Measurements from ENCODE around the gene PYCARD.

DNA sequence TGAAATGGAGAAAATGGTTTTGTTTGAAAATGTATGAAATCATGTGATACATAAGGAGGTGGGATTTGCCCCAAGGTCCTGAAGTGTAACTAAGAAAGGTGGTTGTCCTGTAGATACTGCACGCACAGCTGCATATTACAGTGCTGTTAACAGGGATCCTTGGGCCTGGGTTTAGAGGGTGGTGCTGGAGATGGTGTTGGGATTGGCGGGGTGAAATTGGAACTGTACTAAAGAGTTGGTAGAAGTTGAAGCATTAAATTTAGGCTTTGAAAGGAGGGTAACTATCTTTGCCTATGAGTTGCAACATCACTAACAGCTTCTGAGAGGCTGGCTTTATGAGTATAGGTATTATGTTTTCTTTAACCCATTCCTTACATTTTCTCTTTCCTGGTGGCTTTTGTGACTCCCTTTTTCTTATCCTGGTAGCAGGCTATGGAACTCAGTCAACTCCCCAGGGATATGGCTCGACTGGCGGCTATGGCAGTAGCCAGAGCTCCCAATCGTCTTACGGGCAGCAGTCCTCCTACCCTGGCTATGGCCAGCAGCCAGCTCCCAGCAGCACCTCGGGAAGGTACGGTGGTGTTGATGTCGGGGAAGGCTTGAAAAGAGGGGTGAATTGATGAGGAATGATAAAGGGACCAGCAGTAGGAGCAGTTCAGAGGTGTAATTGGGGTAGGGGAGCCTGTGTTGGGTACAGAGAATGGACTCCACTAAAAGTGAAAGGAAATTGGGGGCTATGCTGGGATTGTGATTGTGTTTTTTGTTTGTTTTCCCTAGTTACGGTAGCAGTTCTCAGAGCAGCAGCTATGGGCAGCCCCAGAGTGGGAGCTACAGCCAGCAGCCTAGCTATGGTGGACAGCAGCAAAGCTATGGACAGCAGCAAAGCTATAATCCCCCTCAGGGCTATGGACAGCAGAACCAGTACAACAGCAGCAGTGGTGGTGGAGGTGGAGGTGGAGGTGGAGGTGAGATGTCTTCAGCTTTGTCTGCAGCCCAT, 18.8 kb downstream of the PYCARD start:
- TF ChIP-seq SUZ12 (IDR thresholded peaks at IDR 0.05; ENCODE audit: extremely low read depth, insufficient read depth, insufficient read length) (no peak), YY1 (IDR thresholded peaks at IDR 0.05; ENCODE audit: insufficient read depth, insufficient read length) (no peak)

Measured in NT2/D1 (cell line).